ENCODE results near the gene MGAT5. TPM values are rescaled to one million over a fixed set of nuclear protein-coding genes. Genes with fewer than 3 reads are reported as not detected.

The MGAT5 gene
- polyA plus RNA-seq, 4 donors: 5.6 to 27.4 (median 12.3) TPM

GRCh38 chr2:134250840-134251461 is 2.9 kb upstream of the MGAT5 start:
- DNase-seq (no peak), FAIRE-seq (no peak)
- Histone ChIP-seq H3K27me3 (ENCODE audit: control insufficient read depth in 3 of 3, insufficient read depth in 3 of 3, low read length in 3 of 3) (no peaks in the 10 kb centered on the region), H3K36me3 (ENCODE audit: control insufficient read depth in 3 of 3, insufficient read depth in 2 of 3, low read depth in 1 of 3, low read length in 3 of 3) (peaks cover 3 to 13% (median 8%) of the 10 kb centered on the region in 3 donors), H3K4me3 (ENCODE audit: low read depth in 1 of 3, low read length in 3 of 3) (no peak overlapping the region), H3K4me1 (ENCODE audit: control insufficient read depth in 3 of 3, insufficient read depth in 2 of 3, low read depth in 1 of 3, low read length in 2 of 3) (peaks cover 0 to 27% (median 8%) of the 10 kb centered on the region in 3 donors), H3K27ac (ENCODE audit: low read depth in 1 of 3, low read length in 2 of 3) (no peak overlapping the region), H3K9me3 (ENCODE audit: control insufficient read depth in 2 of 2, insufficient read depth in 1 of 2, low read depth in 1 of 2, low read length in 1 of 2) (no peaks in the 10 kb centered on the region)
- WGBS, 3 donors: 77 to 91% (median 86%) methylated on average over 8 of the region's 8 CpGs

- Histone ChIP-seq H3K27me3 (ENCODE audit: control insufficient read depth in 3 of 3, insufficient read depth in 3 of 3, low read length in 3 of 3) (no peaks in the 10 kb centered on the region), H3K4me3 (ENCODE audit: low read depth in 1 of 3, low read length in 3 of 3) (no peak overlapping the region), H3K36me3 (ENCODE audit: control insufficient read depth in 3 of 3, insufficient read depth in 2 of 3, low read depth in 1 of 3, low read length in 3 of 3) (peaks cover 3 to 13% (median 8%) of the 10 kb centered on the region in 3 donors), H3K9me3 (ENCODE audit: control insufficient read depth in 2 of 2, insufficient read depth in 1 of 2, low read depth in 1 of 2, low read length in 1 of 2) (no peaks in the 10 kb centered on the region), H3K27ac (ENCODE audit: low read depth in 1 of 3, low read length in 2 of 3) (no peak overlapping the region), H3K4me1 (ENCODE audit: control insufficient read depth in 3 of 3, insufficient read depth in 2 of 3, low read depth in 1 of 3, low read length in 2 of 3) (peaks cover 0 to 27% (median 5%) of the 10 kb centered on the region in 3 donors)
- 69 to 84% (median 72%) methylated on average over 4 of the region's 4 CpGs for WGBS, 3 donors
- no peak for FAIRE-seq
- DNase-seq: no peak
These were observed 1.7 kb upstream of the MGAT5 start for GRCh38 chr2:134252092-134252750.

- Histone ChIP-seq H3K4me1 (ENCODE audit: control insufficient read depth in 3 of 3, insufficient read depth in 2 of 3, low read depth in 1 of 3, low read length in 2 of 3) (peaks cover 0 to 27% (median 8%) of the 10 kb centered on the region in 3 donors), H3K36me3 (ENCODE audit: control insufficient read depth in 3 of 3, insufficient read depth in 2 of 3, low read depth in 1 of 3, low read length in 3 of 3) (peaks cover 3 to 13% (median 8%) of the 10 kb centered on the region in 3 donors), H3K27ac (ENCODE audit: low read depth in 1 of 3, low read length in 2 of 3) (peak overlapping the region in 1 of 3 donors; percentile 14), H3K4me3 (ENCODE audit: low read depth in 1 of 3, low read length in 3 of 3) (no peak overlapping the region), H3K27me3 (ENCODE audit: control insufficient read depth in 3 of 3, insufficient read depth in 3 of 3, low read length in 3 of 3) (no peaks in the 10 kb centered on the region), H3K9me3 (ENCODE audit: control insufficient read depth in 2 of 2, insufficient read depth in 1 of 2, low read depth in 1 of 2, low read length in 1 of 2) (no peaks in the 10 kb centered on the region)
- DNase-seq: no peak
- 90 to 96% (median 94%) methylated on average over 4 of the region's 4 CpGs for WGBS, 3 donors
- FAIRE-seq: no peak
These were observed 661 bp upstream of the MGAT5 start for GRCh38 chr2:134253117-134253704.

DNA sequence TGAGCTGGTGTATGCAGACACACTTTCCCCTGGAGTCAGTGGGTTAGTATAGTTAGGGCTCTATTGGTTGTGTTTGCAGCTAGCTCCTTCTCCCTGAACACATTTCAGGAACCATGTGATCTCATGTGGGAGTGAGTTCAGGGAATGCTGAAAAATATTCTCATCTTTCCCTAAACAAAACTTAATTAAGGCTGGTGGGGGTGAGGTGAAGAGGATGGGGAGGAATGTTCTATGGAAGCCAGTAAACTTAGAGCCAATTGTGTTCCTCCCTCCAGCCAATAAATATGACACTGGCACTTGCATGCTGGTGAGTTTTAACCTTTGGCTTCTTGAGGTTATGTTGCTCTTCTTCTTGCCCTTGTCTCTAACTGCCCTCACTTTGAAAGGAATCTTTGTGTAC is 952 bp downstream of the MGAT5 start:
- Histone ChIP-seq H3K4me3 (ENCODE audit: low read depth in 1 of 3, low read length in 3 of 3) (no peak overlapping the region), H3K36me3 (ENCODE audit: control insufficient read depth in 3 of 3, insufficient read depth in 2 of 3, low read depth in 1 of 3, low read length in 3 of 3) (peaks cover 3 to 13% (median 10%) of the 10 kb centered on the region in 3 donors), H3K27ac (ENCODE audit: low read depth in 1 of 3, low read length in 2 of 3) (no peak overlapping the region), H3K4me1 (ENCODE audit: control insufficient read depth in 3 of 3, insufficient read depth in 2 of 3, low read depth in 1 of 3, low read length in 2 of 3) (peaks cover 0 to 29% (median 8%) of the 10 kb centered on the region in 3 donors), H3K27me3 (ENCODE audit: control insufficient read depth in 3 of 3, insufficient read depth in 3 of 3, low read length in 3 of 3) (no peaks in the 10 kb centered on the region), H3K9me3 (ENCODE audit: control insufficient read depth in 2 of 2, insufficient read depth in 1 of 2, low read depth in 1 of 2, low read length in 1 of 2) (no peaks in the 10 kb centered on the region)
- DNase-seq: no peak
- no peak for FAIRE-seq

- no peak overlapping the region for H3K4me3 ChIP-seq (ENCODE audit: low read depth in 1 of 3, low read length in 3 of 3)
- WGBS, 3 donors: 75 to 91% (median 86%) methylated on average over 2 of the region's 2 CpGs
These were observed 3.1 kb downstream of the MGAT5 start for GRCh38 chr2:134256956-134257355.

DNA sequence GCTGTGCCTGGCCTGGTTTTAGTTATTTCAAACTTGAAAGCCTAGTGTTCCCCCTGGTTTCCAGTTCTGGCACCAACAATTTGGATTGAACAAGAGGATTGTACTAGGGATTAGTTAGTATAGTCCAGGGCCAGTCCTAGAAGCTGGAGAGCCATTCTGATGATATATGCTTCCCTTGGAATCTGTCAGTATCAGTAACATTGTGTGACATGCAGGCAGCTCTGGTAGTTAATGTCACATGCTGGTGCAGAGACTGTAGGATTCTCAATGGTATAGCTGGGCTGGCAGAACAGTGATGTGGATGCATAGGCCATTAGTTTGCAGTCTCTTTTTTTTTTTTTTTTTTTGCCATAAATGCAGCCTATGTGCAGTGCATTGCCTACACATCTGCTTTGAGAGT is 3.6 kb downstream of the MGAT5 start:
- Histone ChIP-seq H3K4me1 (ENCODE audit: control insufficient read depth in 3 of 3, insufficient read depth in 2 of 3, low read depth in 1 of 3, low read length in 2 of 3) (peaks cover 13 to 33% (median 14%) of the 10 kb centered on the region in 3 donors), H3K27ac (ENCODE audit: low read depth in 1 of 3, low read length in 2 of 3) (peak overlapping the region in 1 of 3 donors; percentile 32), H3K36me3 (ENCODE audit: control insufficient read depth in 3 of 3, insufficient read depth in 2 of 3, low read depth in 1 of 3, low read length in 3 of 3) (peaks cover 3 to 14% (median 13%) of the 10 kb centered on the region in 3 donors), H3K9me3 (ENCODE audit: control insufficient read depth in 2 of 2, insufficient read depth in 1 of 2, low read depth in 1 of 2, low read length in 1 of 2) (no peaks in the 10 kb centered on the region), H3K27me3 (ENCODE audit: control insufficient read depth in 3 of 3, insufficient read depth in 3 of 3, low read length in 3 of 3) (no peaks in the 10 kb centered on the region), H3K4me3 (ENCODE audit: low read depth in 1 of 3, low read length in 3 of 3) (no peak overlapping the region)
- DNase-seq (no peak), FAIRE-seq (no peak)

More at GRCh38 chr2:134256956-134257355, 3.1 kb downstream of the MGAT5 start:
- FAIRE-seq: no peak
- DNase-seq: no peak
- peaks cover 13 to 32% (median 13%) of the 10 kb centered on the region in 3 donors for H3K4me1 ChIP-seq (ENCODE audit: control insufficient read depth in 3 of 3, insufficient read depth in 2 of 3, low read depth in 1 of 3, low read length in 2 of 3)
- no peak overlapping the region for H3K27ac ChIP-seq (ENCODE audit: low read depth in 1 of 3, low read length in 2 of 3)
- peaks cover 3 to 14% (median 13%) of the 10 kb centered on the region in 3 donors for H3K36me3 ChIP-seq (ENCODE audit: control insufficient read depth in 3 of 3, insufficient read depth in 2 of 3, low read depth in 1 of 3, low read length in 3 of 3)
- no peaks in the 10 kb centered on the region for H3K9me3 ChIP-seq (ENCODE audit: control insufficient read depth in 2 of 2, insufficient read depth in 1 of 2, low read depth in 1 of 2, low read length in 1 of 2)
- no peaks in the 10 kb centered on the region for H3K27me3 ChIP-seq (ENCODE audit: control insufficient read depth in 3 of 3, insufficient read depth in 3 of 3, low read length in 3 of 3)

DNA sequence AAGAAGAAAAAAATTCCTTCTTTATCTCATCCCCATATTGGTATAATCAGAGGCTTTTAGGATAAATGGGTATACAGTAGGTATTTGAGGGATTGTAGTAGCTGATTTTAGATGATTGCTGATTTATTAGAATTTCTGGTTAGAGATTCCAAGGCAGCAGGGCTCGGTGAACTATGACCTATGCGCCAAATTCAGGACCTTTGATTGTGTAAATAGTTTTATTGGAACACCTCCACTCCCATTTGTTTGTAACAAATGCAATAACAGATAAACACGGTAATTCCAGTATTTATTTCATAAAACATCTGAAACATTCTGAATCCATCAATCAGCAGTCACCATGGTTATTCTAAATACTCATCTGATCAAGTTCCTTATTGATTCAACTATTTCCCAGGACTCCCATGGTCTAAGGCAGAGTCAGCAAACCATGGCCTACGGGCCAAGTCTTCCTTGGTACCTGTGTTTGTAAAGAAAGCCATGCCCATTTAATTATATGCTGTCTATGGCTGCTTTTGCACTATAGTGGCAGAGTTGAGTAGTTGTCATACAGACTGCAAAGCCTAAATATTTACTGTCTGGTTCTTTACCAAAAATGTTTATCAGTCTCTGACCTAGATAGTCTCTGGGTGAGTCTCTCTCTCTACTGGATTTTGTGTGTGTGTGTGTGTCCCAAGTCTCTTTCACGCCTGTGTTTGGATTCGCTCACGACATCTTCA is 4.3 kb downstream of the MGAT5 start:
- FAIRE-seq (no peak), DNase-seq (no peak)
- Histone ChIP-seq H3K9me3 (ENCODE audit: control insufficient read depth in 2 of 2, insufficient read depth in 1 of 2, low read depth in 1 of 2, low read length in 1 of 2) (no peaks in the 10 kb centered on the region), H3K27me3 (ENCODE audit: control insufficient read depth in 3 of 3, insufficient read depth in 3 of 3, low read length in 3 of 3) (no peaks in the 10 kb centered on the region), H3K27ac (ENCODE audit: low read depth in 1 of 3, low read length in 2 of 3) (peak overlapping the region in 1 of 3 donors; percentile 25), H3K4me1 (ENCODE audit: control insufficient read depth in 3 of 3, insufficient read depth in 2 of 3, low read depth in 1 of 3, low read length in 2 of 3) (peaks cover 13 to 35% (median 14%) of the 10 kb centered on the region in 3 donors), H3K36me3 (ENCODE audit: control insufficient read depth in 3 of 3, insufficient read depth in 2 of 3, low read depth in 1 of 3, low read length in 3 of 3) (peaks cover 3 to 13% (median 13%) of the 10 kb centered on the region in 3 donors), H3K4me3 (ENCODE audit: low read depth in 1 of 3, low read length in 3 of 3) (no peak overlapping the region)
- 63 to 77% (median 71%) methylated on average over 7 of the region's 7 CpGs for WGBS, 3 donors

DNA sequence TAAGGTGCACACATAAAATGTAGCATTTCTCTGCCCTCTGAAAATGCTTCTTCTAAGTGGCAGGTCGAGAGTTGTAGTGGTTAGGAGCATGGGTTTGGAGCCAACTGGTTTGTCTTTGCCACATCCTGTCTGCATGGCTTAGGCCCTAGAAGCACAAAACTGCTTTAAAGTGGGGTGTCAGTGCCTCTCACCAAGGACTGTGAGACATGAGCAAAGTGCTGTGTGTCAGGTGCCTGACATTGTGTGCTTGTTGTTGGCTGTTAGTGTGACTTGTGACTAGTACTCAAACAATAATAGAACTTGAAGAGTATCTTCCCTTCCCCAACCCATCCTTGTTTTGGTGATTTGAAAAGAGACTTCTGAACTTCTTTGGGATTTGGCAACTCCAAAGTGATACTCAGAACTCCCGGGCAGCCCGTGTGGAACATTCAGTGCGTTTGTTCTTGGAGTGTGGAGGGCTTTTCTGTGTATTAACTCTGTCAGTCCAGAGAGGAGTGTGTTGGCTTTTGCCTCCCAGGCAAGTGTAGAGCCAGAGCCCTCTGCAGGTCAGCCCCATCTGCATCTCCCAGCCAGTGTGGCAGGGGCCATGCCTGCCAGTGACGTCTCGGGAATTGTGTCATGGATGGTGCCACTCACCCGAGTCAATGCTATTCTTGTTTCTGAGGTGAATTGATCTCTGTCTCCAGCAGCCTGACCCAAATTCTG is 5.0 kb downstream of the MGAT5 start:
- FAIRE-seq: no peak

More for the DNA sequence above, 5.0 kb downstream of the MGAT5 start:
- H3K4me1 ChIP-seq (ENCODE audit: control insufficient read depth in 3 of 3, insufficient read depth in 2 of 3, low read depth in 1 of 3, low read length in 2 of 3): peaks cover 11 to 29% (median 13%) of the 10 kb centered on the region in 3 donors
- H3K9me3 ChIP-seq (ENCODE audit: control insufficient read depth in 2 of 2, insufficient read depth in 1 of 2, low read depth in 1 of 2, low read length in 1 of 2): no peaks in the 10 kb centered on the region
- DNase-seq: peak in 1 of 2 donors; percentile 59
- peak overlapping the region in 2 of 3 donors; percentile 12 to 25 for H3K27ac ChIP-seq (ENCODE audit: low read depth in 1 of 3, low read length in 2 of 3)
- peaks cover 3 to 11% (median 10%) of the 10 kb centered on the region in 3 donors for H3K36me3 ChIP-seq (ENCODE audit: control insufficient read depth in 3 of 3, insufficient read depth in 2 of 3, low read depth in 1 of 3, low read length in 3 of 3)
- no peaks in the 10 kb centered on the region for H3K27me3 ChIP-seq (ENCODE audit: control insufficient read depth in 3 of 3, insufficient read depth in 3 of 3, low read length in 3 of 3)
- no peak overlapping the region for H3K4me3 ChIP-seq (ENCODE audit: low read depth in 1 of 3, low read length in 3 of 3)
- whole genome bisulfite sequencing, 3 donors: 64 to 87% (median 74%) methylated on average over 7 of the region's 7 CpGs

All from small intestine (tissue), 7 donors.